ENCODE results near the gene SALL1.

Gene SALL1

GRCh38 chr16:51095890-51096626 is 55.0 kb downstream of the SALL1 start:
- Mint-ChIP-seq H3K4me1 (no peaks in the 10 kb centered on the region), H3K4me3 (no peak overlapping the region), H3K27me3 (no peaks in the 10 kb centered on the region), H3K27ac (no peak overlapping the region), H3K9me3 (peaks cover 3 to 5% of the 10 kb centered on the region in 2 donors), H3K36me3 (no peaks in the 10 kb centered on the region)
- DNase-seq = no peak
- ATAC-seq (replicated peaks) = no peak

- Mint-ChIP-seq H3K27ac (no peak overlapping the region), H3K4me1 (no peaks in the 10 kb centered on the region), H3K9me3 (peaks cover 3 to 5% of the 10 kb centered on the region in 2 donors), H3K4me3 (no peak overlapping the region), H3K27me3 (no peaks in the 10 kb centered on the region), H3K36me3 (no peaks in the 10 kb centered on the region)
- ATAC-seq (replicated peaks) = no peak
- DNase-seq = no peak
Observed at GRCh38 chr16:51095084-51095881, 55.8 kb downstream of the SALL1 start.

GRCh38 chr16:51093726-51094280 is 57.3 kb downstream of the SALL1 start:
- Mint-ChIP-seq H3K27ac (no peak overlapping the region), H3K4me1 (no peaks in the 10 kb centered on the region), H3K36me3 (no peaks in the 10 kb centered on the region), H3K4me3 (no peak overlapping the region), H3K9me3 (peaks cover 3 to 4% of the 10 kb centered on the region in 2 donors), H3K27me3 (no peaks in the 10 kb centered on the region)
- no peak for ATAC-seq (replicated peaks)
- no peak for DNase-seq

All from stimulated activated naive B cell treated with anti-CD40 and anti-IgM and Interleukin-4, amounts not matched to agents 10 μg/mL and 1 μg/mL and 100 μg/mL, for 72 hours (primary cell).